Activated T-cell treated with anti-CD3 and anti-CD28 coated beads, Interleukin-2, amount 50 U/mL, for 48 hours (primary cell): ENCODE data around the gene ZNF862.

Experiments used
- DNase-seq, 2 experiments: peaks; one replicate each; pipeline ENCODE4 v3.0.0-alpha.2; 2020

Gene ZNF862

GRCh38 chr7:149811831-149812490 is 26.2 kb upstream of the ZNF862 start:
- DNase-seq: no peak

GRCh38 chr7:149813254-149814035 is 24.7 kb upstream of the ZNF862 start:
- no peak for DNase-seq

DNA sequence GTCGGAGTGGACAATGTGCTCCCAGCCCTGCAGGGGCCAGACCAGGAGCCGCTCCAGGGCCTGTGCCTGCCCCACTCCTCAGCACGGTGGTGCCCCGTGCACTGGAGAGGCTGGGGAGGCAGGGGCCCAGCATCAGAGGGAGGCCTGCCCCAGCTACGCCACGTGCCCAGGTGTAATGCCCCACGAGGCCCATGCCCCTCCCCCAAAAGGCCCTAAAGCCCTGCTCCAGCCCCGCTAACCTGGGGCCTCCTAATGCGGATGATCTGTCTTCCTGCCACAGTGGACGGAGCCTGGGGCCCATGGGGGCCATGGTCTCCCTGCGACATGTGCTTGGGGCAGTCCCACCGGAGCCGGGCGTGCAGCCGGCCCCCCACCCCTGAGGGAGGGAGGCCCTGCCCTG is 23.7 kb upstream of the ZNF862 start:
- no peak for DNase-seq

DNA sequence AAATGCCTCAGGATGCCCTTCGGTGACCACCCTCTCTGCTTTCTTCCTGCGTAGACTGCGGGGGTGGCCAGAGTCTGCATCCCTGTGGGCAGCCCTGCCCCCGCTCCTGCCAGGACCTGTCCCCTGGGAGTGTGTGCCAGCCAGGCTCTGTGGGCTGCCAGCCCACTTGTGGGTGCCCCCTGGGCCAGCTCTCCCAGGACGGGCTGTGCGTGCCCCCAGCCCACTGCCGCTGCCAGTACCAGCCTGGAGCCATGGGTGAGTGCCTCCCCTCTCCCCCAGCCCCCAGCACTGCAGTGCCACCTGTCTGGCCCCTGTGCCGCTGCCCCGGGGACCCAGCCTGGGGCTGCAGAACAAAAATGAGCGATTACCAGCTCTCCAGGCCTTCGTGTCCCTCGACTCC is 23.1 kb upstream of the ZNF862 start:
- DNase-seq: no peak

- no peak for DNase-seq
Observed at GRCh38 chr7:149815661-149816266, 22.4 kb upstream of the ZNF862 start.

GRCh38 chr7:149816267-149816751 is 21.9 kb upstream of the ZNF862 start:
- DNase-seq: no peak

- no peak for DNase-seq
Observed at GRCh38 chr7:149816794-149817193, 21.4 kb upstream of the ZNF862 start.

DNA sequence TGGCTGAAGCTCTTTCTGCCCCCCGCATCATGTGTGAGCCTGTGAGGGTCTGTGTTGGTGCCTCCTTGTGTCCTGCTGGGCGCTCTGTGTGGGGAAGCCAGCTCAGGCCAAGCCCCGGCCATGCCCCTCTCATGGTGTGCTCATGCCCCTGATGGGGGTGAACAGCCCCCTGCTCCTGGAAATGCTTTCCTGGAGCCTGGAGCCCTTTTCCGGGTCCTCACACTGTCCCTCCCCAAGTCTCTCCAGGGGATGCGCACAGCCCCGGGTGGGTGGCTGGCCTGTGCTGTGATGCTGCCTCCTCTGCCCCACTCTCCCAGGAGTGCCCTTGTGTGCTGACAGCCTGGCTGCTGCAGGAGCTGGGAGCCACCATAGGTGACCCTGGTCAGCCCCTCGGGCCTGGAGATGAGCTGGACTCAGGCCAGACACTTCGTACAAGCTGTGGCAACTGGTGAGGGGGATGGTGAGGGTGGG is 20.8 kb upstream of the ZNF862 start:
- no peak for DNase-seq

GRCh38 chr7:149817836-149818535 is 20.2 kb upstream of the ZNF862 start:
- DNase-seq: no peak

- DNase-seq: no peak
Observed at GRCh38 chr7:149818536-149818840, 19.7 kb upstream of the ZNF862 start.

DNA sequence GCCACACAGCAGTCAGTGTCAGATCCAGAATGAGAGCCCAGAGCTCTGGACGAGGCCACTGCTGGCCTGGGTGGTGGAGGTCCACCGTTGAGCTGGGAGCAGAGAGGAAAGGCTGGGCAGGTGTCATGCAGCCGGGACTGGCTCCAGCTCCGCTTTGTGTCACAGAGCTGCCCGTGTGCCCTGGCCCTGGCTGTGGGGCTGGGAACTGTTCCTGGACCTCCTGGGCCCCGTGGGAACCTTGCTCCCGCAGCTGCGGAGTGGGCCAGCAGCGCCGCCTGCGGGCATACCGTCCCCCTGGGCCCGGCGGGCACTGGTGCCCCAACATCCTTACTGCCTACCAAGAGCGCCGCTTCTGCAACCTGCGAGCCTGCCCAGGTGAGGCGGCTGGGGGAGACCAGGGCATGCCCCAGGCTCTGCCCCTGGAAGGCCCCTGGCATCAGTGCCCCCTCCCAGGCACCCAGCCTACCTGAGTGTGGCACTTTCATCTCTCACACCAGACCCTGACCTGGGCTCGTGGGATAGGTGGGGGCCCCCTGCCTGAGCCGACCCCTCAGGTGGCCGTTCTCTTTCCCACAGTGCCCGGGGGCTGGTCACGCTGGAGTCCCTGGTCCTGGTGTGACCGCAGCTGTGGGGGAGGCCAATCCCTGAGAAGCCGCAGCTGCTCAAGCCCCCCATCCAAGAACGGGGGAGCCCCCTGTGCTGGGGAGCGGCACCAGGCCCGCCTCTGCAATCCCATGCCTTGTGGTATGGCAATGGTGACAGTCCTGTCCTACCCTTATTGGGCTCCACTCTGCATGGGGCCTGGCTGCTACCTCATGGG is 18.8 kb upstream of the ZNF862 start:
- no peak for DNase-seq

DNA sequence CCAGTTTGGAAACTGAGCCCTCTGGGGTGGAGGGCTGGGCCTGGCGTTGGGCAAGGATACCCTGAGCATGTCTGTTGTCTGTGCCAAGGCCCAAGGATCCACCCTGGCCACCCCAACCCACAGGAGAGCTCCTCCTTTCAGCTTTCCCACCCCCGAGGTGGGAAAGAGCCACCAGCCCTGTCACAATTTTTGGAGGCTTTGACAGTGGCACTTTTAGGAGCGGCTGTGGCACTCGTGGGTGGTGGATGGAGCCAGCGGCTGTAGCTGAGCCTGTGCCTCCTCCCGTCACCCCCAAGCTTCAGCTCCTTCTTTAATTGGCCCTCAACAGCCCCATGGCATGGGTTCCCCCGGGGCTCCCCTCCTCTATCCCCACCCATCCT is 18.2 kb upstream of the ZNF862 start:
- DNase-seq: no peak

GRCh38 chr7:149820622-149821190 is 17.5 kb upstream of the ZNF862 start:
- DNase-seq: no peak

- DNase-seq: no peak
Observed at GRCh38 chr7:149821191-149822148, 16.7 kb upstream of the ZNF862 start.

DNA sequence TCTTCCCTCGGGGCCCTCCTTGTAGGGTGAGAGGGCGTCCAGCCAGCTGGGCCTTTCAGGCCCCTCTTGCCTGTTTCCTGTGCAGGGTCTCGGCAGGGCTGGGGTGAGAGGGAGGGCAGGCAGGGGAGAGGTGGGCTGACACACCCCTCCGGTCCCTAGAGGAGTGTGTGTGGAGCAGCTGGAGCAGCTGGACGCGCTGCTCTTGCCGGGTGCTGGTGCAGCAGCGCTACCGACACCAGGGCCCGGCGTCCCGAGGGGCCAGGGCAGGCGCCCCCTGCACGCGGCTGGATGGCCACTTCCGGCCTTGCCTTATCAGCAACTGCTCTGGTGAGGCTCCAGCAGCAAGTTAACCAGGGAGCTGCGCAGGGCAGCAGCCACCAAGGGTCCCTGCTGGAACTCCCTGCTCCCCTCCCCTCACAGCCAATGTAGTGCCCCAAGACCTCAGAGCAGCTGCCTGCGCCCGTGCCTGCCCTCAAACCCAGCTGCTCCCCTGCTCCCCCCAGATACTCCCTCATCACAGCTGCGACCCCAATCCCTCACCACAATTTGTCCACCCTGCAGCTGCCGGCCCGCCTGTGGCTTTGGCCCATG is 15.7 kb upstream of the ZNF862 start:
- DNase-seq: no peak

GRCh38 chr7:149823191-149823630 is 15.0 kb upstream of the ZNF862 start:
- no peak for DNase-seq

DNA sequence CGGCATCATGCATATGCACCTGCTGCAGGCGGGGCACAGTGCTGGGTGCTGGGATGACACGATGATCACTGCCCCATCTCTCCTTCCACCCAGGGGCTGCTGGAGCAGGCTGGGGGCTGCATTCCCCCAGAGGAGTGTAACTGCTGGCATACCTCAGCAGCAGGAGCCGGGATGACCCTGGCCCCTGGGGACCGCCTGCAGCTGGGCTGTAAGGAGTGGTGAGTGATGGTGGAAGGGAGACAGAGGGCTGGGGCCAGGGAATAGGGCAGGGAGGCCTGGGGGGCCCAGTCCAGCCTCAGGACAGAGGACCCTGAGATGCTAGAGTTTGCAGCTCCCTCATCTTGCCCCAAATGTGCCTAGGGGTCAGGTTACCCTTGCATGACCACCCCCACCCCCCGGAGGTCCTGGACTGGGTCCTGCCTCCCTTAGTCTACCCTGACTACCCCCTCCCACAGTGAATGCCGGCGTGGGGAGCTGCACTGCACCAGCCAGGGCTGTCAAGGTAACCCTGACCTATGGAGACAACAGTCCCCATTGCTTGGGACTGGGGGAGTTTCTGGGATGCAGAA is 14.5 kb upstream of the ZNF862 start:
- no peak for DNase-seq

DNA sequence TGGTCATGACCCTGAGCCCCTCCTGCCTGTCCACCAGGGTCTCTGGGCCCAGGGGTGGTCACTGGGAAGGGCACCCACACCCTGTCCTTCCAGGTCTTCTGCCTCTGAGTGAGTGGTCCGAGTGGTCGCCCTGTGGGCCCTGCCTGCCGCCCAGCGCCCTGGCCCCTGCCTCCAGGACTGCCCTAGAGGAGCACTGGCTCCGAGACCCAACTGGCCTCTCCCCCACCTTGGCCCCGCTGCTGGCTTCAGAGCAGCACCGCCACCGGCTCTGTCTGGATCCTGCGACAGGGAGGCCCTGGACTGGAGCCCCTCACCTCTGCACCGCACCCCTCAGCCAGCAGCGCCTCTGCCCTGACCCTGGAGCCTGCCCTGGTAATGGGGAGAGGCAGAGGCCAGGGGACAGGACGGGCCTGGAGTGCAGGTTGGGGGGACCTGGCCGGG is 13.9 kb upstream of the ZNF862 start:
- no peak for DNase-seq

GRCh38 chr7:149824748-149825566 is 13.2 kb upstream of the ZNF862 start:
- no peak for DNase-seq
